Neural cell (in vitro differentiated cells): Measurements from ENCODE around the gene CACNB2. TPM values are rescaled to one million over a fixed set of nuclear protein-coding genes. Genes with fewer than 3 reads are reported as not detected.

Source experiments
- H2AFZ ChIP-seq: fragments of 200-600, 300-800 bp; sonication (generic), shearing (Covaris generic); 2 replicates; pipeline ENCODE4 v1.6.0; 2014; ENCODE audit warnings: low read depth, mild to moderate bottlenecking, antibody characterized with exemption, low read length, moderate library complexity
- H3F3A ChIP-seq: fragments of 200-600 bp; shearing (Covaris generic); 2 replicates; pipeline ENCODE4 v1.6.1; 2016; ENCODE audit warnings: mild to moderate bottlenecking, moderate library complexity, mixed read lengths, antibody characterized with exemption, low read length; ENCODE audit not compliant: insufficient read depth, poor library complexity, severe bottlenecking
- H3K27ac ChIP-seq: fragments of 200-600, 300-800 bp; sonication (generic), shearing (Covaris generic); 2 replicates; pipeline ENCODE4 v1.5.1; 2014; ENCODE audit warnings: mild to moderate bottlenecking, low read length, moderate library complexity
- H3K27me3 ChIP-seq: fragments of 300-800, 200-600 bp; sonication (generic), shearing (Covaris generic); 2 replicates; pipeline ENCODE4 v1.6.0; 2014; ENCODE audit warnings: mild to moderate bottlenecking, low read depth, low read length, moderate library complexity; ENCODE audit not compliant: insufficient read depth
- H3K36me3 ChIP-seq: fragments of 300-800, 200-600 bp; sonication (generic), shearing (Covaris generic); 2 replicates; pipeline ENCODE4 v1.5.1; 2014; ENCODE audit warnings: mild to moderate bottlenecking, antibody characterized with exemption, low read length, moderate library complexity; ENCODE audit not compliant: insufficient read depth
- H3K4me2 ChIP-seq: fragments of 300-800, 200-600 bp; sonication (generic), shearing (Covaris generic); 2 replicates; pipeline ENCODE4 v1.6.0; 2014; ENCODE audit warnings: mild to moderate bottlenecking, low read length
- H3K4me3 ChIP-seq: fragments of 300-800, 200-600 bp; sonication (generic), shearing (Covaris generic); 2 replicates; pipeline ENCODE4 v1.5.1; 2014; ENCODE audit warnings: mild to moderate bottlenecking, low read length, moderate library complexity
- H3K79me2 ChIP-seq: fragments of 200-600 bp; shearing (Covaris generic); replicated peaks from 2 replicates; pipeline ENCODE4 v1.6.0; 2014; ENCODE audit warnings: mild to moderate bottlenecking, low read length, moderate library complexity; ENCODE audit not compliant: insufficient read depth
- H3K9ac ChIP-seq: fragments of 300-800, 200-600 bp; sonication (generic), shearing (Covaris generic); 2 replicates; pipeline ENCODE4 v1.6.1; 2016; ENCODE audit warnings: mild to moderate bottlenecking, low read length, mixed read lengths
- H3K9me2 ChIP-seq: fragments of 200-600 bp; shearing (Covaris generic); 2 replicates; pipeline ENCODE4 v1.6.1; 2016; ENCODE audit warnings: mild to moderate bottlenecking, low read length, mixed read lengths; ENCODE audit not compliant: insufficient read depth
- H3K9me3 ChIP-seq: fragments of 200-600, 300-800 bp; sonication (generic), shearing (Covaris generic); 2 replicates; pipeline ENCODE4 v1.6.1; 2016; ENCODE audit warnings: mild to moderate bottlenecking, mixed run types, low read length, moderate library complexity, mixed read lengths
- H4K20me1 ChIP-seq: fragments of 200-600 bp; shearing (Covaris generic); 2 replicates; pipeline ENCODE4 v1.6.1; 2016; ENCODE audit warnings: mild to moderate bottlenecking, mixed run types; ENCODE audit not compliant: insufficient read depth
- CTCF ChIP-seq: fragments of 450-650 bp; IDR thresholded peaks from 2 replicates; pipeline ENCODE4 v1.5.1; 2014; ENCODE audit warnings: antibody characterized with exemption, mild to moderate bottlenecking, moderate library complexity; ENCODE audit not compliant: poor library complexity, severe bottlenecking
- EP300 ChIP-seq: fragments of 450-650 bp; conservative IDR thresholded peaks from 2 replicates; pipeline ENCODE4 v1.6.1; 2014; ENCODE audit warnings: antibody characterized with exemption, mild to moderate bottlenecking, moderate library complexity; ENCODE audit not compliant: poor library complexity, severe bottlenecking
- EZH2 ChIP-seq: fragments of 200-600, 300-800 bp; shearing (Covaris generic), sonication (generic); IDR thresholded peaks from 2 replicates; pipeline ENCODE4 v1.6.1; 2014; ENCODE audit warnings: antibody characterized with exemption, low read length, borderline replicate concordance, mild to moderate bottlenecking; ENCODE audit not compliant: insufficient read depth, poor library complexity, severe bottlenecking
- MXI1 ChIP-seq: fragments of 450-650 bp; conservative IDR thresholded peaks from 2 replicates; pipeline ENCODE4 v1.6.1; 2014; ENCODE audit warnings: antibody characterized with exemption, mild to moderate bottlenecking; ENCODE audit not compliant: poor library complexity, severe bottlenecking
- POLR2AphosphoS5 ChIP-seq: IDR thresholded peaks from 2 replicates; pipeline ENCODE4 v1.6.1; 2012
- RAD21 ChIP-seq: fragments of 450-650 bp; conservative IDR thresholded peaks from 2 replicates; pipeline ENCODE4 v1.6.1; 2014; ENCODE audit warnings: antibody characterized with exemption, mild to moderate bottlenecking, moderate library complexity
- SMC3 ChIP-seq: fragments of 450-650 bp; conservative IDR thresholded peaks from 2 replicates; pipeline ENCODE4 v1.6.1; 2014; ENCODE audit warnings: antibody characterized with exemption, mild to moderate bottlenecking, moderate library complexity; ENCODE audit not compliant: poor library complexity
- TAF1 ChIP-seq: IDR thresholded peaks from 2 replicates; pipeline ENCODE4 v1.6.1; 2012; ENCODE audit warnings: low read depth
- polyA plus RNA-seq: library from polyadenylated mRNA; depleted of rRNA; stranded (reverse); fragments of >200 nt; gene quantifications from 2 replicates; pipeline ENCODE4 v1.2.3, GENCODE V29; 2014
- TF ChIP-seq, protein P1 (sequence below): IDR thresholded peaks from 2 replicates; pipeline ENCODE4 v1.6.1; 2012; ENCODE audit warnings: borderline replicate concordance

Gene CACNB2
- polyA plus RNA-seq, 1 donor from 2014 or later = 14.3 TPM

DNA sequence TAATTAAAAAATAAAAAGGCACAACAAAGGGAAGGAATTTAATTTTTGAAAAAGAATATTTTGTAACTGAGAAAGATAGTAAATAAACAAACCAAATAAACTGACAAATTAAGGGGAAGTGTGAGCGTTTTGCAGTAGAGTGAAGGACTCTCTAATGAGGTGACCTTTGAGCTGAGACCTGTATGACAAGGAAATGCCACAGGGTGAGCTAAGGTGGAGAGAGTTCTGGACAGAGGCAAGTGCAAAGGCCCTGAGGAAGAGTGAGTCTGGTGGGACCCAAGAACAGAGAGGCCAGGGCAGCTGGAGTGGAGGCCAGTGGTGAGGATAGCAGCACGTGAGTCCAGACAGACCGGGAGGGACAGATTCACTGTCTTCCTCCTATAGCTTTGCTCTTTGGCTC lies 179.4 kb downstream of the CACNB2 start:
- Histone ChIP-seq H3K36me3 (no peaks in the 10 kb centered on the region), H4K20me1 (no peaks in the 10 kb centered on the region), H3K27ac (no peak overlapping the region), H3F3A (no peaks in the 10 kb centered on the region), H3K79me2 (no peaks in the 10 kb centered on the region), H3K9me2 (no peaks in the 10 kb centered on the region), H3K4me3 (no peak overlapping the region), H3K9ac (no peak overlapping the region), H3K9me3 (no peaks in the 10 kb centered on the region), H2AFZ (no peak overlapping the region), H3K4me2 (no peak overlapping the region), H3K27me3 (no peaks in the 10 kb centered on the region)
- TF ChIP-seq, protein P1, sequence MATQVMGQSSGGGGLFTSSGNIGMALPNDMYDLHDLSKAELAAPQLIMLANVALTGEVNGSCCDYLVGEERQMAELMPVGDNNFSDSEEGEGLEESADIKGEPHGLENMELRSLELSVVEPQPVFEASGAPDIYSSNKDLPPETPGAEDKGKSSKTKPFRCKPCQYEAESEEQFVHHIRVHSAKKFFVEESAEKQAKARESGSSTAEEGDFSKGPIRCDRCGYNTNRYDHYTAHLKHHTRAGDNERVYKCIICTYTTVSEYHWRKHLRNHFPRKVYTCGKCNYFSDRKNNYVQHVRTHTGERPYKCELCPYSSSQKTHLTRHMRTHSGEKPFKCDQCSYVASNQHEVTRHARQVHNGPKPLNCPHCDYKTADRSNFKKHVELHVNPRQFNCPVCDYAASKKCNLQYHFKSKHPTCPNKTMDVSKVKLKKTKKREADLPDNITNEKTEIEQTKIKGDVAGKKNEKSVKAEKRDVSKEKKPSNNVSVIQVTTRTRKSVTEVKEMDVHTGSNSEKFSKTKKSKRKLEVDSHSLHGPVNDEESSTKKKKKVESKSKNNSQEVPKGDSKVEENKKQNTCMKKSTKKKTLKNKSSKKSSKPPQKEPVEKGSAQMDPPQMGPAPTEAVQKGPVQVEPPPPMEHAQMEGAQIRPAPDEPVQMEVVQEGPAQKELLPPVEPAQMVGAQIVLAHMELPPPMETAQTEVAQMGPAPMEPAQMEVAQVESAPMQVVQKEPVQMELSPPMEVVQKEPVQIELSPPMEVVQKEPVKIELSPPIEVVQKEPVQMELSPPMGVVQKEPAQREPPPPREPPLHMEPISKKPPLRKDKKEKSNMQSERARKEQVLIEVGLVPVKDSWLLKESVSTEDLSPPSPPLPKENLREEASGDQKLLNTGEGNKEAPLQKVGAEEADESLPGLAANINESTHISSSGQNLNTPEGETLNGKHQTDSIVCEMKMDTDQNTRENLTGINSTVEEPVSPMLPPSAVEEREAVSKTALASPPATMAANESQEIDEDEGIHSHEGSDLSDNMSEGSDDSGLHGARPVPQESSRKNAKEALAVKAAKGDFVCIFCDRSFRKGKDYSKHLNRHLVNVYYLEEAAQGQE = no peak
- TF ChIP-seq EZH2 (no peak), CTCF (no peak)

DNA sequence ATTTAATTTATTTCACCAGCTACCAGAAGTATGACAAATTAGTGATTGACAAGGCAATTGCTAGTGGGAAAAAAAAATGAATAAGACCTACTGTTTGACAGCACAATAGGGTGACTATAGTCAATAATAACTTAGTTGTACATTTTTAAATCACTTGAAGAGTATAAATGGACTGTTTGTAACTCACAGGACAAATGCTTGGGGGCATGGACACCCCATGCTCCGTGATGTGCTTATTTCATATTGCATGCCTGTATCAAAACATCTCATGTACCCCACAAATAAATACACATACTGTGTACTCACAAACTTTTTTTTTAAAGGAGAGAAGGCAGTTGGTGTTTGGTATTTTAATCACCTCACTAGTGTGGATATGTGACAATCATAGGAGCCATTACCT lies 181.1 kb downstream of the CACNB2 start:
- Histone ChIP-seq H4K20me1 (no peaks in the 10 kb centered on the region), H3K4me2 (no peak overlapping the region), H3K9ac (no peak overlapping the region), H3K9me2 (no peaks in the 10 kb centered on the region), H3K79me2 (no peaks in the 10 kb centered on the region), H3F3A (no peaks in the 10 kb centered on the region), H3K9me3 (no peaks in the 10 kb centered on the region), H2AFZ (no peak overlapping the region), H3K36me3 (no peaks in the 10 kb centered on the region), H3K4me3 (no peak overlapping the region), H3K27ac (no peak overlapping the region), H3K27me3 (no peaks in the 10 kb centered on the region)
- TF ChIP-seq EP300 = peak; percentile 39
- TF ChIP-seq MXI1 = no peak

- H3K27me3 ChIP-seq = no peaks in the 10 kb centered on the region
- no peaks in the 10 kb centered on the region for H3K9me2 ChIP-seq
- no peaks in the 10 kb centered on the region for H4K20me1 ChIP-seq
Observed at GRCh38 chr10:18323916-18324315, 183.7 kb downstream of the CACNB2 start.

More at GRCh38 chr10:18323916-18324315, 183.7 kb downstream of the CACNB2 start:
- no peaks in the 10 kb centered on the region for H3K9me3 ChIP-seq
- no peaks in the 10 kb centered on the region for H3K79me2 ChIP-seq
- H3F3A ChIP-seq = no peaks in the 10 kb centered on the region
- no peaks in the 10 kb centered on the region for H3K36me3 ChIP-seq
- H3K4me3 ChIP-seq = no peak overlapping the region
- TF ChIP-seq SMC3 (no peak), TAF1 (no peak), POLR2AphosphoS5 (no peak), CTCF (no peak), EP300 (no peak), RAD21 (no peak), MXI1 (no peak), EZH2 (no peak)
- TF ChIP-seq, protein P1 = no peak
- H3K9ac ChIP-seq = no peak overlapping the region
- H3K27ac ChIP-seq = no peak overlapping the region
- no peak overlapping the region for H2AFZ ChIP-seq
- H3K4me2 ChIP-seq = no peak overlapping the region
